HG03558 (cell line): ENCODE results near the gene CLTB.

ENCODE experiments used
- ATAC-seq: cut with Tn5 transposase; IDR thresholded peaks from one replicate; pipeline ENCODE4 v1.9.1; 2021; ENCODE audit warnings: moderate number of reproducible peaks; ENCODE audit not compliant: unreplicated experiment; ENCODE audit errors: extremely low read depth

The CLTB gene

DNA sequence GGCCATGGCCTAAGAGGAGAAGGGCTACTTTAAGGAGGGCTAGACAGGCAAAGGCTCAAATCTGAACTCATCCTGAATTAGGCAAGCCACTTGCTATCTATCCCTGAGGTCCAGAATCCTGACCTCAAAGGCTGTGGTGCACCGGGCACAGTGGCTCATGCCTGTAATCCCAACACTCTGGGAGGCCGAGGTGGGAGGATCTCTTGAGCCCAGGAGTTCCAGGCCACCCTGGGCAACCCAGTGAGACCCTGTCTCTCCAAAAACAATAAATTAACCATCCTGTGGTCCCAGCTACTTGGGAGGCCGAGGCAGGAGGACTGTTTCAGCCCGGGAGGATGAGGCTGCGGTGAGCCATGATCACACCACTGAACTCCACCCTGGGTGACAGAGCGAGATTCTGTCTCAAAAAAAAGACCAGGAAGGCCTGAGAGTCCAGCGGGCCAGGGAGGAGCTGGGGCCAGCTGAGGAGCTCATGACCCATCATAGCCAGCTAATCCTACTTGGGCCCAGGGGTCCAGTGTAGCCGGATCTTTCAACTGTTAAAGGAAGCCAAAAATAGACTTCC lies 31.9 kb downstream of the CLTB start:
- no peak for ATAC-seq

DNA sequence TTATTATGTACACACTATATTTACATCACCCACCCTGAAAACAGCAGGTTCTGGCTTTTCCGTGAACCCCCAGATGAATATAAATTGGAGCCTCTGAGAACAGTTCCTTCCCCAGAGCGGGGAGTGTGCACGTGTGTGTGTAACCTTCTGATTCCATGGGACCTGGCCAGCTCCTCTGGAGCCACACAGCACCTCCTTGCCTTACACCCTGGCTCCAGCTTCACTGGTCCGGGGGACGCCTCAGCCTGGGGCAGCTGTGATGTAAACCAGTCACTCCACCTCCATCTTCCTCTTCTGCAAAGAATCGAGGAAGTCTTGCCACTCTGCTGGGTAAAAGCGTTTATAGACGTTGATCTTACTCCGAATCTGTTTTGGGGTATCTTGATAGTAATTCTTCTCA lies 32.4 kb downstream of the CLTB start:
- ATAC-seq = no peak

DNA sequence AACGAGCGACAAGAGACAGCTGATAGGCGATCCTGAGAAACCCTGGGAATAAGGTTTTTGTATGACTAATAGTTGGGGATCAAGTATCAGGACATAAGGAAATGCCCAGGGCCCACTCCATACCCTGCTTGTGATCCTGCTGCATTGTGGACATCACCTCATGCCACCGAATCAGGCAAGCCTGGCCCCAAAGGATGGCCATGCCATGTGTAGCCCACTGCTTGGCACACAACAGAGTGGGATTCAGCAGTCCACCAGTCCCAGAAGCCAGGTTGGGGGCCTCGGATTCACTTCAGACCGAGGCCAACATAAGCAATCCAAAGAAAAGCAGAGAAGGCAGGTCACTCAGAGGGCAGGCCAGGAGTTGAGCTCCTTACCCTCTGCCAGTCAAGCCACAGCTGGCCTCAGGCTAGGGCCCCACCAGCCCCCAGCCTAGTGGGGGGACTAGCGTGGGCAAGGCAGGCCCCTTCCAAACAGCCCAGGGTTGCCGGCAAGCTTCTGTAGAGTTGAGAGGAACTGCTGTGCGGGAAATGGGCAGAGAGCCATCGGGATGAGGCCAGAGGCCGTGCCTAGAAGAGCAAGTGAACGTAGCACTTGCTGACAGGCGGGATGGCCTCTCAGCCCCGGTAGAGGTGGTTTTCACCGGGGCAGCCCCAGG lies 33.0 kb downstream of the CLTB start:
- ATAC-seq = no peak

- no peak for ATAC-seq
Observed at GRCh38 chr5:176382721-176383120, 33.6 kb downstream of the CLTB start.

DNA sequence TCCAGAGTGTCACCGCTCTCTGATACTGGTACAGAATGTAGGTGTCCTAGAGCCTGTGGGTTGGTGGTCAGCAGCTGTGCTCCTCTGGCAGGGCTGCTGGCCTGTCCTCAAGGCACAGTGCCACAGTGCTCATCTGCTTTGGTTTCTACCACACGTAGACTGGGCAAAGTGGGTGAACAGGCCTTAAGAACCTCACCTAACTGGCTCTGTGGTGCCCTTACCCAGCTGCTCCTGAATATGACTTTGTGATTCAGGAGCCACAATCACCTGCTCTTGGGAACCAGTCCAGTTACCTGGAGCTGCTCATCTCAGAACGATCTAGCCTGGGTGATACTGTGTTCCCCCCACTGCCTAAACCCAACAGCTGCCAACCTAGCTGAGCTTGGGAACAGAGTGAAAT lies 34.4 kb downstream of the CLTB start:
- ATAC-seq = no peak

GRCh38 chr5:176381423-176381822 lies 34.9 kb downstream of the CLTB start:
- ATAC-seq = no peak

- ATAC-seq = no peak
Observed at GRCh38 chr5:176379881-176380280, 36.5 kb downstream of the CLTB start.

- ATAC-seq = no peak
Observed at GRCh38 chr5:176373100-176373818, 43.1 kb downstream of the CLTB start.

DNA sequence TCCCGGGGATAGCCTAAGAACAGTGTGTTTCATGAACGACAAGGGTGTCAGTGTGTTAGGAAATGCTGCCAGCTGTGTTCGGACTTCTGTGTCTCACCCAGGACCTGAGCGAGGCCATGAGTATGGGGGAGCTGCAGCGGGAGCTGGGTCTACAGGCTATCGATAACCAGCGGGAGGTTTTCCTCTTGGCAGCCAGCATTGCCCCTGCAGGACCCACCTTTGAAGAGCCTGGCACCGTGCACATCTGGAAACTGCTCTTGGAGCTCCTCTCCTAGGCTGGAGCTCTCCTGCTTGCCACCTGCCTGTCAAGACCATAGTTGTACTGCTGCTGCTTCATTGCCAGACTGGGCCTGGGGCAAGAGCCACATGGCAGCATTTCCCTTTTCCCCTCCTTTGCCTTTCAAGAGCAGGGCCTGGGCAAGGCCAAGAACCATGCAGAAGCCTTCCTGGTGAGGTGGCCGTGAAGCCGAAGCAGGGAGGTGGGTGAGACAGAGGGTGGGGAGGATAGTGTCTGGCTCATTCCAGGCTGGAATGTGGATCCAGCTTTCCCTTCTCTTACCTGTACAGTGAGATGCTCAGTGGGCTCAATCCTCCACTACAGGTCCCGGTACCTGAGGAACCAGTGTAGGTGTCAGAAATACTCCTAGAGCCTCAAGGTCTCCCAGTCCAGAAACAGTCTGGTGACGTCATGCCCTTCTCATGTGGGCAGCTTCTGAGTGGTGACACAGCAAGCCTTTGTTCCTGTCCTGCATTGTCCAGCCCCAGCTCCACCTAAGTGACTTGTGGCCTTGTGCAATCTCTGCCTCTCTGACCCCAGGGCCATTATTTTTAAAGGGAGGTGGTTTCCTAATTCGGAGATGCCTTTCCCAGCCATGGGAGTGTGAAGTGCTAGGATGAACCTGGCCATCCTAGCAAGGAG lies 44.5 kb downstream of the CLTB start:
- no peak for ATAC-seq

DNA sequence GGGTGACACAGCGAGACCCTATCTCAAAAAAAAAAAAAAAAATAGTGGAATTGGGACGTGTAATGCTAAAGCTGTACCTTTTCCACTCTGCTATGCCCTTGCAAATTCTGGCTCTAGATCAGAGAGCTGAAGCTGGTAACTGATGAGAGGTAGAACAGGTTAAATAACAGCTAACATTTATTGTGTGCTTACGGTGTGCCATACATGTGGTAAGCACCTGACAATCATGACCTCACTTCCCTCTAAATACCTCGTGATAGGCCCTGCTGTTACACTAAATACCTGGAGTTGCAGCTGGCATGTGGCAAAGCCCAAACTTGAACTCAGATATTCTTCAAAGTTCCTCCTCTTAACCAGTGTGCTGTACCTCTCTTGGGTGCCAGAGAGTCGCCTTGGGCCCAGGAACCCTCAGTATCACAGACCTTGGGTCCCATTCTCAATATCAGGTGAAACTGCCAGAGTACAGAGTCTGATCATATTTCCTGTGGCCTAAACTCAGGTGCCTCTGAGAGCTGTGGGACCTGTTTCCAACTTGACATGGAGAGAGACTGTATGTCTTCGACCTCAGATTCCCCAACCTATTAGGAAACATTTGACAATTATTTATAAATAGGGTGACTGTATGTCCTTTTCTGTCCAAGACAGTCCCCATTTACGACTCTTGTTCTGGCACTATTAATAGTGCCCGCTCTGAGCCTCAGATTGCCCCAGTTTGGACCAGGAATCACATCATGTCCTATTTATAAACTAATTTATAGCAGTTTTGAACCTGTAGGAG lies 46.2 kb downstream of the CLTB start:
- ATAC-seq = no peak

DNA sequence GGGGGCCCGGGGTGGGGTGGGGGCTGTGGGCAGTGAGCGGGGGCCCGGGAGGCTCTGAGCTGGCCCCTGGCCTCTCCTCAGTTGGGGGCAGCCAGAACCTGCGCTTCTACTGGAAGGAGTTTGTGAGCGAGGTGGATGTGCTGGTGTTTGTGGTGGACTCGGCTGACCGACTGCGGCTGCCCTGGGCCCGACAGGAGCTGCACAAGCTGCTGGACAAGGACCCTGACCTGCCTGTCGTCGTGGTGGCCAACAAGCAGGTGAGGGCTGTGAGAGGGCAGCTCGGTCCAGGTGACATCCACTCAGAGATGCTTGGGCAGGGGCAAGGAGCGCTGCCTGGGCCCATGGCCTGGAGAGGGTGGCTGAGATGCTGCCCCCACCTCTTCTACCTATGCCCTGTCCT lies 47.6 kb downstream of the CLTB start:
- ATAC-seq = no peak

GRCh38 chr5:176366232-176366894 lies 50.0 kb downstream of the CLTB start:
- ATAC-seq = no peak

- peak; percentile 23 for ATAC-seq
Observed at GRCh38 chr5:176365351-176366231, 50.7 kb downstream of the CLTB start, which contains the start of gene ARL10. Gene ARL10 (plus strand): TSS chr5:176365487. CDS start chr5:176365564, 77 bp downstream.

DNA sequence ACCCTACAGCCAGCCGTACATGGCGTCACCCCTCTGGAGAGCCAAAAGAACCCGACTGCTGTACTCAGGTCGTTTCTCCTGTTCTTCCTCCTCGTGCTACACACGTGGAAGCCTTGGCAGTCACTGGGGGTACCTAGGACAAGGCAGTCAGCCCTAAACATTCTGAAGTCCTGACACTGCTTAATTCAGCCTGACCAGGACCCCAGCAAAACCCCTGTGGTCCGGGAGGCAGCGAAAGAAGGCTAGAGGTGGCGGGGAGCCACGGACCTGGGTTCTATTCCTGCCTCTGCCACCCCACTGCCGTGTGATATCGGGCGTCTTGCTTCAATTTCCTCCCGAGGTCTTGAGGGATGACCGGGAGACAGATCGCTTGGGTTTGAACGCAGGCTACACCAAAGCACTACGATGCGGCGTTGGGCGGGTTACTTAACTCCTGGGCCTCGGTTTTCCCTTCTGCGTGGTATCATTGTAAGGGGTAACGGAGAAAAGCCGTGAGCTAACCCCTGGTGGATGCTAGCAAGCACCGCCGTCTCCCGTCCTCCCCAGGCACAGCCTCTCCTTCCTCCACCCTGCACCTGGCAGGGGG lies 51.5 kb downstream of the CLTB start:
- ATAC-seq = no peak

DNA sequence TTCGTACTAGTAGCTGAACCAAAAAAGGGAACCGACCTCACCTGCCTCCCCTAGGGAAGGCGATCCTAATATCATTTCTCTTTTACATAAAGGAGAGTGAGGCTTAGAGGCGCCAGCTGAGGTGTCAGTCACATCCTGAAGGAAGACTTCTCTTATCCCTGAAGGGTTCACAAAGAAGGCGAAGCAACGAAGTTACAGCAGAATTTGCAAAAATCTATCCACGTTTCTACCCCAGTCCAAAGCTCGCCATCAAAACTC lies 54.2 kb downstream of the CLTB start:
- ATAC-seq = no peak

GRCh38 chr5:176361437-176362232 lies 54.7 kb downstream of the CLTB start, which contains the start of gene KIAA1191:
Gene KIAA1191 (minus strand): TSS chr5:176361764. CDS start chr5:176359508, 2,256 bp downstream.
- peak; percentile 68 for ATAC-seq

DNA sequence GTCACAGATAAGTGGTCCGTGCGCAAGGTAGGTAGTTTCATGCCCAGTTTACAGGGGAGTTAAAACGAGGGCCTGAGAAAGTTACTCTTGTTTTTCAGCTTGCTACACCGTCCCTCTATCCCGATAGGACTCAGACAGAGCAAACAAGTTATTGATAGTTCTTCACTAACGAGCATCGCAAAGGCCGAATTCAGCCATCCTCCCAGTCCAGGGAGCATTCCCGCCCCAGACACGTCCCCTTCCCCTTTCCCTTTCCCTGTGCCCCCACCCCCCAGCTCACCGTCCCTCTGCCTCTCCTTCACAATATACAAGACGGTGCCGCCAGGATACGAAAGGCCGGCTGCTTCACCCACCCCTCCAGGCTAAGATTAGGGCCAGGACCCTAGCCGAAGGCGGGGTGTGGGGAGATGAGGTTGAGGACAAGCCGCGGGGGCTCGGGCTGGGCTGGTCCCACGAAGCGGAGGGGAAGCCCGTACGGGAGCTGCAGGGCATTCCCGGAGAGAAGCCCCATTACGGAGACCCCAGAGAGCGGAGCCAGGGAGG lies 55.4 kb downstream of the CLTB start:
- ATAC-seq = no peak
